Occipital lobe (tissue), 2 donors: ENCODE data around the gene MYADM. TPM values are rescaled to one million over a fixed set of nuclear protein-coding genes. Genes with fewer than 3 reads are reported as not detected.
A peak's percentile ranks its signal among the peaks of the same experiment; 100 is the strongest.
"Not testable (repeated sequence)": the region's sequence is repeated elsewhere in the genome, so short reads cannot be mapped to it uniquely, and the experiment has no call there.

Source experiments
- DNase-seq: peaks from one replicate; lab custom pipeline; 2025; lab: John Stamatoyannopoulos, UW
- total RNA-seq: library from RNA; depleted of rRNA; stranded (reverse); fragments of >200 nt; gene quantifications from one replicate; pipeline ENCODE4 v1.2.3, GENCODE V29; 2014

Gene MYADM, protein sequence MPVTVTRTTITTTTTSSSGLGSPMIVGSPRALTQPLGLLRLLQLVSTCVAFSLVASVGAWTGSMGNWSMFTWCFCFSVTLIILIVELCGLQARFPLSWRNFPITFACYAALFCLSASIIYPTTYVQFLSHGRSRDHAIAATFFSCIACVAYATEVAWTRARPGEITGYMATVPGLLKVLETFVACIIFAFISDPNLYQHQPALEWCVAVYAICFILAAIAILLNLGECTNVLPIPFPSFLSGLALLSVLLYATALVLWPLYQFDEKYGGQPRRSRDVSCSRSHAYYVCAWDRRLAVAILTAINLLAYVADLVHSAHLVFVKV
- 3.3 TPM for total RNA-seq

GRCh38 chr19:53867225-53868090, at the start of gene MYADM:
TSS of gene MYADM (plus strand) at chr19:53867883. CDS start at chr19:53873530, 5,647 bp downstream.
- DNase-seq: peak; percentile 95

- DNase-seq: peak; percentile 19
These were observed 48.9 kb upstream of the MYADM start for GRCh38 chr19:53818756-53819155.

DNA sequence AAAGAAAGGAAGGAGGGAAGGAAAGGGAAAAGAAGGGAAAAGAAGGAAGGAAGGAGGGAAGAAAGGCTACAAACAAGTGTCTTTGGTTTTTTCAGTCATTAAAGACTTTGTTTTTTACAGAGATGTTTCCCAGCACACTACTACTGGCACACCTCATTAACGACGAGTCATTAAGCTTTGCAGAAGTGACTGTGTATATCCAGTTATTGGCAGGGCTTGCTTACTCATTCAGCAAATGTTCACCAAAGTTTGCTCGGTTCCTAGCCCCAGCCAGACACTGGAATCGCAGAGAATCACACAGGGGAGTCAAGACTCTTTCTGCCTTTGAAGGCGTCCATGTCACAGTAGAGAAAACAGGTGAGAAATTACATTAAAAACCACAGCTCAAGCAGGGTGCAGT, 47.8 kb upstream of the MYADM start:
- DNase-seq: no peak

DNA sequence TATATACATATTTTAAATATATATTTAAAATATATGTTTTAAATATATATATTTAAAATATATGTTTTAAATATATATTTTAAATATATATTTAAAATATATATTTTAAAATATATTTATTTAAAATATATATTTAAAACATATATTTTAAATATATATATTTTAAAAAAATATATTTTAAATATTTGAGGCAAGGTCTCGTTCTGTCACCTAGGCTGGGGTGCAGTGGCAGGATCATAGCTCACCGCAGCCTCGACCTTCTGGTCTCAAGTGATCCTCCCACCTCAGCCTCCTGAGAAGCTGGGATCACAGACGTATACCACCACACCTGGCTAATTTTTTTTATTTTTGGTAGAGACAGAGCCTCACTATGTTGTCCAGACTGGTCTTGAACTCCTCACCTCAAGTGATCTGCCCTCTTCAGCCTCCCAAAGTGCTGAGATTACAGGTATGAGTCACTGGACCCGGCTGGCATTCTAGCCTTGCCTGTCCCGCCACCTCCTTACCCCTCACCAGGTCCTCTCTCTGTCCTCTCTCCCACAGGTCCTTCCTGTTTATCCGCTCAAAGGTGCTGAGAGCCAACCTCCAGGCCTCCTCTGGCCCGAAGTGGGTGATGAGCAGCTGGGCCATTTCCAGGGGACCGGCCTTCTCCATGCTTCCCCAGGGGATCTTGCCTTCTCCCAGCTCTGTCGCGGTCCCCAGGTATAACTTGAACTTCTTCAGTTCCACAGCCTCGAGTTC, 44.1 kb upstream of the MYADM start:
- no peak for DNase-seq

GRCh38 chr19:53824134-53824611, 43.5 kb upstream of the MYADM start, which contains the start of gene NLRP12:
TSS of gene NLRP12 (minus strand) at chr19:53824314. CDS start at chr19:53824174, 140 bp downstream.
- no peak for DNase-seq

DNA sequence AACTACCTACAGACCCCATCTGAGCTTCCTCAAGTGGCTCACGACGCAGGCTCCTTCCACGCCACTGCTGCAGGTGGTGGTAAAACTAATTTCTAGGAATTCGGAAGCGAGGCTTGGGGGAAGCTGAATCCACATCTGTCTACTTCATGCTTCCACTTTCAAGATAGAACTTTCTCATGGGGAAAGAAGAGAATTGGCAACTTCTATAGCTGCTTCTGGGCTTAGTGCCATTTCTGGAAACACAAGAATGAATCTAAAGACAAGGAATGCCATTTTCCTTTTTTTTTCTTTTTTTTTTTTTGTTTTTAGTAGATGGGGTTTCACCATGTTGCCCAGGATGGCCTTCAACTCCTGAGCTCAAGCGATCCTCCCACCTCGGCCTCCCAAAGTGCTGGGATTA, 40.8 kb upstream of the MYADM start:
- DNase-seq: no peak

DNA sequence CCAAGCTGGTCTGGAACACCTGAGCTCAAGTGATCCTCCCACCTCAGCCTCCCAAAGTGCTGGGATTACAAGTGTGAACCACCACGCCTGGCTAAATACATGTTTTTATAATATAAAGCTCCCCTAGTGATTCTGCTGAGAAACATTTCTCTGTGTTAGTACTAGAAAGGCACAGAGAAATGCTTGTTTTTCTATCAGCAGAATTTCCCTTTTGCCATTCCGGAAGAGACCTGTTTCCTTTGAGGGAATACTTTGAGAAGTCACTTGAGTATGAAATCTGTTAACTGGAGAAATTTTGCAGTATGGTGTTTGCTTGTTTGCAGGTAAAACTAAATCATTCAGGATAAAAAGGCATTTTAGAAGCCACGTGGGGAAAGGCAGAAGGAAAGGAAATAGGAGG, 39.2 kb upstream of the MYADM start:
- no peak for DNase-seq

GRCh38 chr19:53832861-53833260, 34.8 kb upstream of the MYADM start:
- DNase-seq: not testable (repeated sequence)

- not testable (repeated sequence) for DNase-seq
These were observed 29.2 kb upstream of the MYADM start for GRCh38 chr19:53838446-53838845.

DNA sequence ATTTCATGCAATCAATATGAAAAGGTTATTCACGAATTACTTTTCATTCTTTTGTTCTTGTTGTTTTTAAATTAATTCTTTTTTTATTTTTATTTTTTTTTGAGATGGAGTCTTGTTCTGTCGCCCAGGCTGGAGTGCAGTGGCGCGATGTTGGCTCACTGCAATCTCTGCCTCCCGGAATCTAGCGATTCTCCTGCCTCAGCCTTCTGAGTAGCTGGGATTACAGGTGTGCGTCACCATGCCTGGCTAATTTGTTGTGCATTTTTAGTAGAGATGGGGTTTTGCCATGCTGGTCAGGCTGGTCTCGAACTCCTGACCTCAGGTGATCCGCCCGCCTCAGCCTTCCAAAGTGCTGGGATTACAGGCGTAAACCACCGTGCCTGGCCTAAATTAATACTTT, 27.4 kb upstream of the MYADM start:
- DNase-seq: not testable (repeated sequence)

GRCh38 chr19:53840914-53841313, 26.8 kb upstream of the MYADM start:
- not testable (repeated sequence) for DNase-seq

DNA sequence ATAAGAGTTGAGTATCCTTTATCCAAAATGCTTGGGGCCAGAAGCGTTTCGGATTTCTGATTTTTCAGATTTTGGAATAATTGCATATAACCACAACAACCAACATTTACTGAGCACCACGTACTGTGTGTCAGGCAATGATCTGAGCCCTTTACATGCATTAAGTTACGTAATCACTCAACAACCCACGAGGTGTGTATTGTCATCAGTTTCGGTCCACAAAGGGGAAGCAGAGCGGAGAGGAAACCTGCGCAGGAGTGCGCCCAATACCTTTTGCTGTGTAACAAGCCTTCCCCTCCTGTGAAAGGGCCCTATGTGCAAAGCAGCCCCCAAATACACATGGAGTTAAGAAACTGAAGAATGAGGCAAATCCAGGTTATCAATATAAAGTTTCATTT, 22.8 kb upstream of the MYADM start:
- DNase-seq: no peak

DNA sequence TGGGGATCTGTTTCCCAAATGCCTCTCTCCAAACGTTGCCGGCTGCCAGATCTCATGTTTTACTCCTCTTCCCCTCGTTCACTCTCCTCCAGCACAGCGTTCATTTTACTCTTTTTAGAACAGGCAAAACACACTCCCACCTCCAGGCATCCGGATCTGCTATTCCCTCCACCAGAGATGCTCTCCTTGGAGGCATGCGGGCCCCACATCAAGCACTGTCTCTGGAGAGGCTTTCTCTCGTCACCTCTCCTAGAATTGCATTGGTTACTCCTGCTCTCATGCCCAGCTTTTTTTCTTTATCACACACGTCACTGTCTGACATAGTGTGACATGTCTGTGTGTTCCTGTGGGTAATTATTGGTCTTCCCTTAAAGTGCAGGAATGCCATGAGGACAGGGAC, 20.1 kb upstream of the MYADM start:
- no peak for DNase-seq

- DNase-seq: no peak
These were observed 18.4 kb upstream of the MYADM start for GRCh38 chr19:53849237-53849676.

DNA sequence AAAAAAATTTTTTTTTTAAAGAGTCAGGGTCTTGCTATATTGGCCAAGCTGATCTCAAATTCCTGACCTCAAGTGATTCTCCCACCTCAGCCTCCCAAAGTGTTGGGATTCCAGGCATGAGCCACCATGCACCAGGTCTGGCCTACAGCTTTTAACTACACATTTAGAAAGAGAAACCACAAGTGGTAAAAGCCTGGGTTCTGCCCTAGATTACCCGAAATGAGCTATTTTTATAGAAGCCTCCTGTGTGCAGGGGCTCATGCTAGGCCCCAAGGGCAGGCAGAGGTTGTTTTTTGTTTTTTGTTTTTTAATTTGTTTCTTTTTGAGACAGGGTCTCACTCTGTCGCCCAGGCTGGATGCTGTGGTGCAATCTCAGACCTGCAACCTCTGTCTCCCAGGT, 14.0 kb upstream of the MYADM start:
- DNase-seq: no peak

DNA sequence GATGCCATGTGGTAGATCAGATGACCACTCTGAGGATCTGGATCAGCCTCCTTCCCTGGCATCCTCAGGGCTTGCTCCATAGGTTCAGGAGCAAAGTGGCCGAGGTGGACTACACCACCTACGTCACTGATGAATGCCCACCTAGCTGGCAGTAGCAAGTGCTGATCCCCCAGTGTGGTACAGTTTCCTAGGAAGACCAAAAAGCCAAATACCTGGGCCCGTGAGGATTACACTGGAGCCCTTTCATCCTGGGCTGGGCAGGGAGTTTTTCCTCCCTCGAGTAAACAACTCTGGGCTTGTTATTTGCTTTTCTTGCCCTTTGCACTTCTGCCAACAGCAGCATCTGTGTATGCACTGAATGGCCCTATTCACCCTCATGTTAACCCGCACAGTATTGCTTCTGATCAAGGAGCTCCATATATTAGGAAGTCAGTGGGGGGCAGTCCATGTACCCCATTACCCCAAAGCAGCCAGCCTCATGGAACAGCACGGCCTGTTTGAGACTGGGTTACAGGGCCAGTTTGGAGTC, 3.3 kb upstream of the MYADM start:
- peak; percentile 25 for DNase-seq

- no peak for DNase-seq
These were observed 2.2 kb upstream of the MYADM start for GRCh38 chr19:53865523-53865917.

DNA sequence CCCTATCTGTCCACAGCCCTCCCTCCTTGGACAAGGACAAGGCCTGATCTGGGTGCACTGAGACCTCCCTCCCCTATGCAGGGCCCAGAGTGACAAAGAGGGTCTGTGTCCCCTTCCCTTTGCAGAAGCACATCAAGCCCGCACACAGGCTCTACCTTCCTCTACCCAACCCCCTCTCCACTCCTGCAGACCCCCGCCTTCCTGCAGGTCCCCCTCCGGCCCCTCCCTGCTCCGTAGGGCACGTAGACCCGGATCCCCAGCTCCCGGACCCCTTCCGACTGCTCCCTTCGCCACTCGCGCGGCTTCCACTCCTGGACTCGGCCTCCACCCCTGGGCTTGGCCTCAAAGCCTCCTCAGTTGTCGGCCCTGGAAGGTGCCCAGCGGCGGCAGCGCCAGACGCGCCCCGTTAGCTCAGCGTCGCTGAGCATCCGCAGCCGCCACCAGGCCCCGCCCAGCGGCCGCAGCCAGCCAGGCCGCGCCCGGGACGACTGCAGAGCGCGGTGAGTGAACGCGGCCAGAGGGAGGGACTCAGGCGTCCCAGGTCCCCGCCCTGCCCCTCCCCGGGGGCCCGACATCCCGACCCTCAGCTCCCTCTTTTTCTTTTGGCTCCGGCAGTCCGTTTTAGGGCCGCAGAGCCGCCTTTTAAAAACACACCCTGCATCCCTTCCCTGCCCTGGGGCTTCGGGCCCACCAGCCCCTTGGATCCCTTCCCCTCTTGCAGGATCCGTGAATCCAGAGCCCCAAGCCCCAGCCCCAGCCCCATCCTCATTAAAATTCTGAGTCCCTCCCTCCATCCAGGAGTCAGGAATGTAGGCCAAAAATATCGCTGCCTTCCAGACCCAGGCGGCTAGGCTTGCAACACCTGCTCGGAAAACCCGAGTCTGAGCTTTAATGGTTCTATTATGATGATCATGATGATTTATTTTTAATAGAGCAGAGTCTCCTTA, 1.5 kb upstream of the MYADM start:
- peak; percentile 72 for DNase-seq

GRCh38 chr19:53866865-53867224, 838 bp upstream of the MYADM start:
- no peak for DNase-seq
